H9 (cell line): ENCODE measurements around the gene PEA15. TPM values are rescaled to one million over a fixed set of nuclear protein-coding genes. Genes with fewer than 3 reads are reported as not detected.
A peak's percentile ranks its signal among the peaks of the same experiment; 100 is the strongest.

Experiments
- DNase-seq: peaks from one replicate; pipeline ENCODE4 v3.0.0-alpha.2; 2017
- H2AFZ ChIP-seq: one replicate; pipeline ENCODE4 v1.6.1; 2013; ENCODE audit warnings: mild to moderate bottlenecking, low read length, control low read depth, moderate library complexity
- H2AK5ac ChIP-seq: 2 replicates; pipeline ENCODE4 v1.6.1; 2013; ENCODE audit warnings: low read length, control low read depth, mixed read lengths; ENCODE audit not compliant: insufficient read length
- H2BK120ac ChIP-seq: one replicate; pipeline ENCODE4 v1.6.1; 2013; ENCODE audit warnings: low read depth, mild to moderate bottlenecking, low read length, control low read depth, inconsistent platforms; ENCODE audit not compliant: poor library complexity, severe bottlenecking
- H2BK12ac ChIP-seq: 2 replicates; pipeline ENCODE4 v1.6.1; 2013; ENCODE audit warnings: low read length, control low read depth, mixed read lengths, low read depth; ENCODE audit not compliant: insufficient read length
- H2BK15ac ChIP-seq: 2 replicates; pipeline ENCODE4 v1.6.1; 2013; ENCODE audit warnings: low read depth, low read length, control low read depth
- H2BK20ac ChIP-seq: one replicate; pipeline ENCODE4 v1.6.1; 2013; ENCODE audit warnings: low read depth, mild to moderate bottlenecking, low read length, control low read depth, inconsistent platforms; ENCODE audit not compliant: poor library complexity, severe bottlenecking
- H2BK5ac ChIP-seq: 2 replicates; pipeline ENCODE4 v1.6.1; 2013; ENCODE audit warnings: low read length, control low read depth, mixed read lengths; ENCODE audit not compliant: insufficient read length
- H3K14ac ChIP-seq: 2 replicates; pipeline ENCODE4 v1.6.1; 2013; ENCODE audit warnings: low read length, control low read depth; ENCODE audit not compliant: insufficient read depth
- H3K18ac ChIP-seq: 2 replicates; pipeline ENCODE4 v1.6.1; 2013; ENCODE audit warnings: low read depth, mild to moderate bottlenecking, mixed read lengths, low read length, control low read depth; ENCODE audit not compliant: insufficient read length
- H3K23ac ChIP-seq: 2 replicates; pipeline ENCODE4 v1.6.1; 2013; ENCODE audit warnings: low read length, control low read depth, mixed read lengths, low read depth; ENCODE audit not compliant: insufficient read length
- H3K23me2 ChIP-seq: 2 replicates; pipeline ENCODE4 v1.6.1; 2013; ENCODE audit warnings: low read depth, mild to moderate bottlenecking, mixed read lengths, low read length, control low read depth; ENCODE audit not compliant: insufficient read length, poor library complexity, severe bottlenecking
- H3K27ac ChIP-seq: 2 replicates; pipeline ENCODE4 v1.5.1; 2013; ENCODE audit warnings: low read length, control low read depth, mixed read lengths, low read depth; ENCODE audit not compliant: insufficient read length
- H3K27me3 ChIP-seq: 2 replicates; pipeline ENCODE4 v1.6.1; 2013; ENCODE audit warnings: low read length, control low read depth, inconsistent platforms; ENCODE audit not compliant: insufficient read depth
- H3K4ac ChIP-seq: 2 replicates; pipeline ENCODE4 v1.6.1; 2013; ENCODE audit warnings: low read depth, mild to moderate bottlenecking, control low read depth, inconsistent platforms, low read length, moderate library complexity
- H3K4me1 ChIP-seq: 2 replicates; pipeline ENCODE4 v1.6.1; 2013; ENCODE audit warnings: low read length, control low read depth, inconsistent platforms; ENCODE audit not compliant: insufficient read depth
- H3K4me2 ChIP-seq: 2 replicates; pipeline ENCODE4 v1.6.1; 2013; ENCODE audit warnings: low read length, control low read depth, mixed read lengths; ENCODE audit not compliant: insufficient read length, insufficient read depth
- H3K56ac ChIP-seq: 2 replicates; pipeline ENCODE4 v1.6.1; 2013; ENCODE audit warnings: low read depth, mild to moderate bottlenecking, mixed read lengths, low read length, control low read depth; ENCODE audit not compliant: insufficient read length
- H3K79me1 ChIP-seq: 2 replicates; pipeline ENCODE4 v1.6.1; 2013; ENCODE audit warnings: low read depth, mild to moderate bottlenecking, moderate library complexity, low read length, control low read depth, inconsistent platforms; ENCODE audit not compliant: insufficient read depth, poor library complexity, severe bottlenecking
- H3K79me2 ChIP-seq: 2 replicates; pipeline ENCODE4 v1.6.1; 2013; ENCODE audit warnings: low read length, control low read depth, inconsistent platforms; ENCODE audit not compliant: insufficient read depth
- H3K9ac ChIP-seq: 2 replicates; pipeline ENCODE4 v1.6.1; 2013; ENCODE audit warnings: low read length, control low read depth, mixed read lengths; ENCODE audit not compliant: insufficient read length; ENCODE audit errors: extremely low read depth
- H3K9me3 ChIP-seq: one replicate; pipeline ENCODE4 v1.6.1; 2013; ENCODE audit warnings: low read depth, low read length, inconsistent platforms; ENCODE audit not compliant: control insufficient read depth
- H3T11ph ChIP-seq: one replicate; pipeline ENCODE4 v1.6.1; 2013; ENCODE audit warnings: mild to moderate bottlenecking, low read length, control low read depth, inconsistent platforms
- H4K20me1 ChIP-seq: one replicate; pipeline ENCODE4 v1.6.1; 2013; ENCODE audit not compliant: control insufficient read depth, insufficient read length, insufficient read depth
- H4K5ac ChIP-seq: 2 replicates; pipeline ENCODE4 v1.6.1; 2013; ENCODE audit warnings: low read depth, mild to moderate bottlenecking, mixed read lengths, low read length, control low read depth; ENCODE audit not compliant: insufficient read length
- H4K8ac ChIP-seq: replicated peaks from 2 replicates; pipeline ENCODE4 v1.6.1; 2013; ENCODE audit warnings: low read length, control low read depth, mixed read lengths, low read depth; ENCODE audit not compliant: insufficient read length
- H4K91ac ChIP-seq: 2 replicates; pipeline ENCODE4 v1.6.1; 2013; ENCODE audit warnings: low read depth, mild to moderate bottlenecking, moderate library complexity, mixed read lengths, low read length, control low read depth; ENCODE audit not compliant: insufficient read length
- H3K27ac Mint-ChIP-seq, 3 experiments: 2 replicates in 2 of 3; 3 replicates in 1 of 3; pipeline ENCODE4 v1.8.0; 2020 to 2021; ENCODE audit warnings: mixed read lengths in 3 of 3, mild to moderate bottlenecking in 1 of 3, moderate library complexity in 1 of 3
- H3K27me3 Mint-ChIP-seq: 2 replicates; pipeline ENCODE4 v1.8.0; 2021; ENCODE audit warnings: low read depth, mild to moderate bottlenecking, moderate library complexity, mixed read lengths
- H3K36me3 Mint-ChIP-seq, 3 experiments: 2 replicates in 2 of 3; 3 replicates in 1 of 3; pipeline ENCODE4 v1.8.0; 2020 to 2021; ENCODE audit warnings: low read depth in 3 of 3, mixed read lengths in 3 of 3; ENCODE audit not compliant: insufficient read depth in 1 of 3
- H3K4me1 Mint-ChIP-seq, 2 experiments: 2 replicates each; pipeline ENCODE4 v1.8.0; 2020; ENCODE audit warnings: mixed read lengths in 2 of 2
- H3K4me3 Mint-ChIP-seq, 2 experiments: 2 replicates in 1 of 2; 3 replicates in 1 of 2; pipeline ENCODE4 v1.8.0; 2020 to 2021; ENCODE audit warnings: mild to moderate bottlenecking in 2 of 2, mixed read lengths in 2 of 2, moderate library complexity in 1 of 2
- H3K9me3 Mint-ChIP-seq, 2 experiments: 2 replicates in 1 of 2; 3 replicates in 1 of 2; pipeline ENCODE4 v1.8.0; 2020; ENCODE audit warnings: mild to moderate bottlenecking in 2 of 2, mixed read lengths in 2 of 2, moderate library complexity in 1 of 2
- CTCF ChIP-seq: fragments of 200-600 bp; sonication (generic); conservative IDR thresholded peaks from 3 replicates; pipeline ENCODE4 v1.8.0; 2021; ENCODE audit warnings: antibody characterized with exemption, mild to moderate bottlenecking
- WGBS: extraction: QIAGEN DNeasy Blood & Tissue Kit; methylation state at CpG from one replicate; pipeline ENCODE4 v1.1.7; 2013; ENCODE audit warnings: missing lambda C conversion rate, low lambda C conversion rate, mixed read lengths; ENCODE audit not compliant: insufficient read length; ENCODE audit errors: extremely low coverage; 5-methylcytosine and 5-hydroxymethylcytosine counted together
- total RNA-seq: library from RNA; stranded (reverse); gene quantifications from 2 replicates; pipeline ENCODE4 v1.2.1, GENCODE V29; 2021

The PEA15 gene
- total RNA-seq, 1 experiment from 2014 or later = 82.1 TPM

GRCh38 chr1:160193091-160193819 lies 11.9 kb upstream of the PEA15 start:
- H3K27me3 Mint-ChIP-seq = peaks cover 13% of the 10 kb centered on the region
- H2BK15ac ChIP-seq = no peak overlapping the region
- H3K4me1 ChIP-seq = peaks cover 3% of the 10 kb centered on the region; the same call in 1 of the 2 replicates
- no CpG with 5 or more reads among the region's 16 CpGs for WGBS
- no peak overlapping the region for H2BK12ac ChIP-seq
- H3K4me3 Mint-ChIP-seq = no peak overlapping the region
- no peaks in the 10 kb centered on the region for H3K79me1 ChIP-seq
- H2AFZ ChIP-seq = no peak overlapping the region
- no peaks in the 10 kb centered on the region for H3K9me3 ChIP-seq
- no peak overlapping the region for H4K91ac ChIP-seq
- no peaks in the 10 kb centered on the region for H3K23me2 ChIP-seq
- peaks cover 6 to 11% of the 10 kb centered on the region in 2 experiments; a peak in 2 of 4 replicates for H3K4me1 Mint-ChIP-seq
- no peak overlapping the region for H2BK20ac ChIP-seq
- H3K79me2 ChIP-seq = no peaks in the 10 kb centered on the region
- no peak overlapping the region for H3T11ph ChIP-seq
- no peak overlapping the region for H3K27ac Mint-ChIP-seq
- peak overlapping the region; percentile 7 for H3K18ac ChIP-seq
- H2BK5ac ChIP-seq = no peak overlapping the region
- no peaks in the 10 kb centered on the region for H3K27me3 ChIP-seq
- no peaks in the 10 kb centered on the region; a peak in 1 of 7 replicates for H3K36me3 Mint-ChIP-seq
- no peak overlapping the region for H3K27ac ChIP-seq
- no peak overlapping the region for H2AK5ac ChIP-seq
- TF ChIP-seq CTCF = peak; percentile 97
- no peak overlapping the region for H3K56ac ChIP-seq
- no peak overlapping the region for H3K9ac ChIP-seq
- no peak overlapping the region for H4K5ac ChIP-seq
- H3K4ac ChIP-seq = no peak overlapping the region
- H3K23ac ChIP-seq = no peak overlapping the region
- H2BK120ac ChIP-seq = no peak overlapping the region
- DNase-seq = peak; percentile 90
- H3K4me2 ChIP-seq = no peak overlapping the region
- H3K9me3 Mint-ChIP-seq = no peaks in the 10 kb centered on the region
- no peak overlapping the region for H3K14ac ChIP-seq
- H4K20me1 ChIP-seq = no peaks in the 10 kb centered on the region
- no peak overlapping the region for H4K8ac ChIP-seq
